ENCODE measurements around the gene ZEB1. TPM values are rescaled to one million over a fixed set of nuclear protein-coding genes. Genes with fewer than 3 reads are reported as not detected.
"Not testable (repeated sequence)": the region's sequence is repeated elsewhere in the genome, so short reads cannot be mapped to it uniquely, and the experiment has no call there.

Gene ZEB1
- total RNA-seq, 1 experiment from 2014 or later = 31.5 TPM

GRCh38 chr10:31424473-31424872 is 105.5 kb downstream of the ZEB1 start:
- POLR2A ChIA-PET = no interaction called here
- Histone ChIP-seq H3K27me3 (ENCODE audit: control insufficient read depth, insufficient read depth, low read length) (no peaks in the 10 kb centered on the region), H3K36me3 (ENCODE audit: control insufficient read depth, insufficient read depth, low read length) (no peaks in the 10 kb centered on the region), H3K9me3 (ENCODE audit: control insufficient read depth, insufficient read depth, low read depth, low read length) (no peaks in the 10 kb centered on the region), H3K4me3 (ENCODE audit: low read depth in 2 of 2, low read length in 2 of 2) (no peak overlapping the region), H3K4me1 (ENCODE audit: control insufficient read depth, insufficient read depth, low read length) (no peaks in the 10 kb centered on the region), H3K27ac (ENCODE audit: low read length) (no peak overlapping the region)
- TF ChIP-seq CTCF (IDR thresholded peaks at IDR 0.05) = no peak
- TF ChIP-seq TCF7L2 (IDR thresholded peaks at IDR 0.05; ENCODE audit: low read depth, low read length) = no peak
- TF ChIP-seq, protein P1, sequence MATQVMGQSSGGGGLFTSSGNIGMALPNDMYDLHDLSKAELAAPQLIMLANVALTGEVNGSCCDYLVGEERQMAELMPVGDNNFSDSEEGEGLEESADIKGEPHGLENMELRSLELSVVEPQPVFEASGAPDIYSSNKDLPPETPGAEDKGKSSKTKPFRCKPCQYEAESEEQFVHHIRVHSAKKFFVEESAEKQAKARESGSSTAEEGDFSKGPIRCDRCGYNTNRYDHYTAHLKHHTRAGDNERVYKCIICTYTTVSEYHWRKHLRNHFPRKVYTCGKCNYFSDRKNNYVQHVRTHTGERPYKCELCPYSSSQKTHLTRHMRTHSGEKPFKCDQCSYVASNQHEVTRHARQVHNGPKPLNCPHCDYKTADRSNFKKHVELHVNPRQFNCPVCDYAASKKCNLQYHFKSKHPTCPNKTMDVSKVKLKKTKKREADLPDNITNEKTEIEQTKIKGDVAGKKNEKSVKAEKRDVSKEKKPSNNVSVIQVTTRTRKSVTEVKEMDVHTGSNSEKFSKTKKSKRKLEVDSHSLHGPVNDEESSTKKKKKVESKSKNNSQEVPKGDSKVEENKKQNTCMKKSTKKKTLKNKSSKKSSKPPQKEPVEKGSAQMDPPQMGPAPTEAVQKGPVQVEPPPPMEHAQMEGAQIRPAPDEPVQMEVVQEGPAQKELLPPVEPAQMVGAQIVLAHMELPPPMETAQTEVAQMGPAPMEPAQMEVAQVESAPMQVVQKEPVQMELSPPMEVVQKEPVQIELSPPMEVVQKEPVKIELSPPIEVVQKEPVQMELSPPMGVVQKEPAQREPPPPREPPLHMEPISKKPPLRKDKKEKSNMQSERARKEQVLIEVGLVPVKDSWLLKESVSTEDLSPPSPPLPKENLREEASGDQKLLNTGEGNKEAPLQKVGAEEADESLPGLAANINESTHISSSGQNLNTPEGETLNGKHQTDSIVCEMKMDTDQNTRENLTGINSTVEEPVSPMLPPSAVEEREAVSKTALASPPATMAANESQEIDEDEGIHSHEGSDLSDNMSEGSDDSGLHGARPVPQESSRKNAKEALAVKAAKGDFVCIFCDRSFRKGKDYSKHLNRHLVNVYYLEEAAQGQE (IDR thresholded peaks at IDR 0.05; ENCODE audit: insufficient read depth in 1 of 2, low read depth in 2 of 2, low read length in 1 of 2) = no peak
- TF ChIP-seq POLR2AphosphoS5 (IDR thresholded peaks at IDR 0.05; ENCODE audit: low read depth, low read length) = no peak
- no peak for TF ChIP-seq SIN3A (IDR thresholded peaks at IDR 0.05; ENCODE audit: borderline replicate concordance, insufficient read depth, low read depth, low read length)
- BruUV-seq (replicated peaks) = no TSS peak
- no peak for ATAC-seq
- CTCF ChIA-PET = no interaction called here
- intact Hi-C loops (cut with micrococcal nuclease; ENCODE audit: unreplicated experiment) = no loop called here
- in situ Hi-C loops (cut with HindIII; ENCODE audit: low pct_unique_long_range_greater_than_20kb, low sequenced_read_pairs) = no loop called here
- no peak for DNase-seq (ENCODE audit: low read depth, low spot score)

GRCh38 chr10:31426401-31426800 is 107.4 kb downstream of the ZEB1 start:
- H3K4me3 ChIP-seq (ENCODE audit: low read depth in 2 of 2, low read length in 2 of 2) = no peak overlapping the region
- intact Hi-C loops (cut with micrococcal nuclease; ENCODE audit: unreplicated experiment) (no loop called here), in situ Hi-C loops (cut with HindIII; ENCODE audit: low pct_unique_long_range_greater_than_20kb, low sequenced_read_pairs) (no loop called here)
- DNase-seq (ENCODE audit: low read depth, low spot score) (peak; percentile 41), ATAC-seq (no peak)
- POLR2A ChIA-PET = interaction anchor here (0.7 kb wide), 1 partner anchor 338 kb away, joined by 3 read pairs; no protein-coding TSS in a partner anchor
- H3K36me3 ChIP-seq (ENCODE audit: control insufficient read depth, insufficient read depth, low read length) = no peaks in the 10 kb centered on the region
- H3K9me3 ChIP-seq (ENCODE audit: control insufficient read depth, insufficient read depth, low read depth, low read length) = no peaks in the 10 kb centered on the region
- TF ChIP-seq, protein P1 (IDR thresholded peaks at IDR 0.05; ENCODE audit: insufficient read depth in 1 of 2, low read depth in 2 of 2, low read length in 1 of 2) = no peak
- no peak for TF ChIP-seq POLR2AphosphoS5 (IDR thresholded peaks at IDR 0.05; ENCODE audit: low read depth, low read length)
- no peak for TF ChIP-seq TCF7L2 (IDR thresholded peaks at IDR 0.05; ENCODE audit: low read depth, low read length)
- no peak for TF ChIP-seq CTCF (IDR thresholded peaks at IDR 0.05)
- no peak for TF ChIP-seq SIN3A (IDR thresholded peaks at IDR 0.05; ENCODE audit: borderline replicate concordance, insufficient read depth, low read depth, low read length)
- H3K27ac ChIP-seq (ENCODE audit: low read length) = no peak overlapping the region
- no peaks in the 10 kb centered on the region for H3K4me1 ChIP-seq (ENCODE audit: control insufficient read depth, insufficient read depth, low read length)
- H3K27me3 ChIP-seq (ENCODE audit: control insufficient read depth, insufficient read depth, low read length) = no peaks in the 10 kb centered on the region
- CTCF ChIA-PET = no interaction called here
- BruUV-seq (replicated peaks) = no TSS peak

DNA sequence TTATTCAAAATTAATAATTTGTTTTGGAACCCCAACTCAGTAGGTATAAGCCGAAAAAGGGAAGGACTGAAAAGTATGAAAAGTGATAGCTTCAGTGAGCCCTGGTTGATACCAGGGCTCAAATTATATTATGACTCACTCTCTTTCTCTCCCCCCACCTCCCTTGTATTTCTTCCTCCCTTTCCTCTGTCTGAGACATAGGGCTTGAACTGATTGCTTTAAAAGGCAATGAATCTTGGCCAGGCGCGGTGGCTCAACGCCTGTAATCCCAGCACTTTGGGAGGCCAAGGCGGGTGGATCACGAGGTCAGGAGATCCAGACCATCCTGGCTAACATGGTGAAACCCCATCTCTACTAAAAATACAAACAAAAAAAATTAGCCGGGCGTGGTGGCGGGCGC is 108.3 kb downstream of the ZEB1 start:
- ATAC-seq; H3K9me3 ChIP-seq (ENCODE audit: control insufficient read depth, insufficient read depth, low read depth, low read length); intact Hi-C loops (cut with micrococcal nuclease; ENCODE audit: unreplicated experiment); DNase-seq (ENCODE audit: low read depth, low spot score); H3K4me1 ChIP-seq (ENCODE audit: control insufficient read depth, insufficient read depth, low read length); H3K27me3 ChIP-seq (ENCODE audit: control insufficient read depth, insufficient read depth, low read length); in situ Hi-C loops (cut with HindIII; ENCODE audit: low pct_unique_long_range_greater_than_20kb, low sequenced_read_pairs); H3K27ac ChIP-seq (ENCODE audit: low read length); BruUV-seq (replicated peaks); H3K4me3 ChIP-seq (ENCODE audit: low read depth in 2 of 2, low read length in 2 of 2); CTCF ChIA-PET; POLR2A ChIA-PET; H3K36me3 ChIP-seq (ENCODE audit: control insufficient read depth, insufficient read depth, low read length): not testable (repeated sequence)

- H3K27ac ChIP-seq (ENCODE audit: low read length); H3K4me1 ChIP-seq (ENCODE audit: control insufficient read depth, insufficient read depth, low read length); in situ Hi-C loops (cut with HindIII; ENCODE audit: low pct_unique_long_range_greater_than_20kb, low sequenced_read_pairs); H3K36me3 ChIP-seq (ENCODE audit: control insufficient read depth, insufficient read depth, low read length); BruUV-seq (replicated peaks); intact Hi-C loops (cut with micrococcal nuclease; ENCODE audit: unreplicated experiment); DNase-seq (ENCODE audit: low read depth, low spot score); POLR2A ChIA-PET; ATAC-seq; H3K4me3 ChIP-seq (ENCODE audit: low read depth in 2 of 2, low read length in 2 of 2); CTCF ChIA-PET; H3K27me3 ChIP-seq (ENCODE audit: control insufficient read depth, insufficient read depth, low read length); H3K9me3 ChIP-seq (ENCODE audit: control insufficient read depth, insufficient read depth, low read depth, low read length): not testable (repeated sequence)
Measured at GRCh38 chr10:31428499-31428898, 109.5 kb downstream of the ZEB1 start.
